ENCODE data around the gene CREBL2. TPM values are rescaled to one million over a fixed set of nuclear protein-coding genes. Genes with fewer than 3 reads are reported as not detected.
"Not testable (repeated sequence)": the region's sequence is repeated elsewhere in the genome, so short reads cannot be mapped to it uniquely, and the experiment has no call there.

The CREBL2 gene
- total RNA-seq, 1 donor from 2014 or later = 19.4 TPM

GRCh38 chr12:12614342-12614741, 2.7 kb downstream of the CREBL2 start:
- peaks cover 3 to 16% of the 10 kb centered on the region in 2 donors for H3K4me1 ChIP-seq
- no peaks in the 10 kb centered on the region for H3K9me3 ChIP-seq
- no peaks in the 10 kb centered on the region for H3K27me3 ChIP-seq
- no peaks in the 10 kb centered on the region for H3K36me3 ChIP-seq
- no peak for DNase-seq (ENCODE audit: low spot score in 2 of 2)
- no peak overlapping the region for H3K4me3 ChIP-seq
- intact Hi-C loops (cut with DNase I) = loop anchor here (5.0 kb wide), 2 partner anchors 237 to 347 kb away; partner anchors contain the start of gene LRP6
- no peak overlapping the region for H3K27ac ChIP-seq
- TF ChIP-seq CTCF (IDR thresholded peaks at IDR 0.05) = no peak

GRCh38 chr12:12616512-12617310, 5.0 kb downstream of the CREBL2 start:
- peaks cover 0 to 4% of the 10 kb centered on the region in 2 donors for H3K36me3 ChIP-seq
- H3K9me3 ChIP-seq = no peaks in the 10 kb centered on the region
- peaks cover 3 to 11% of the 10 kb centered on the region in 2 donors for H3K4me1 ChIP-seq
- no peak overlapping the region for H3K4me3 ChIP-seq
- TF ChIP-seq CTCF (IDR thresholded peaks at IDR 0.05) = no peak
- intact Hi-C loops (cut with DNase I) = no loop called here
- DNase-seq (ENCODE audit: low spot score in 2 of 2) = no peak
- no peaks in the 10 kb centered on the region for H3K27me3 ChIP-seq
- H3K27ac ChIP-seq = no peak overlapping the region

- not testable (repeated sequence) for H3K4me1 ChIP-seq; DNase-seq (ENCODE audit: low spot score in 2 of 2)
Observed at GRCh38 chr12:12618064-12618463, 6.4 kb downstream of the CREBL2 start.

GRCh38 chr12:12620730-12621315, 9.1 kb downstream of the CREBL2 start:
- Histone ChIP-seq H3K27ac (no peak overlapping the region), H3K4me1 (peaks cover 0 to 3% of the 10 kb centered on the region in 2 donors), H3K36me3 (peaks cover 0 to 10% of the 10 kb centered on the region in 2 donors), H3K27me3 (no peaks in the 10 kb centered on the region), H3K9me3 (no peaks in the 10 kb centered on the region), H3K4me3 (no peak overlapping the region)
- no peak for DNase-seq (ENCODE audit: low spot score in 2 of 2)
- intact Hi-C loops (cut with DNase I) = no loop called here
- TF ChIP-seq CTCF (IDR thresholded peaks at IDR 0.05) = no peak

More at GRCh38 chr12:12618064-12618463, 6.4 kb downstream of the CREBL2 start:
- H3K4me3 ChIP-seq; intact Hi-C loops (cut with DNase I); H3K9me3 ChIP-seq; H3K27ac ChIP-seq; H3K27me3 ChIP-seq; H3K36me3 ChIP-seq: not testable (repeated sequence)

GRCh38 chr12:12622418-12622817, 10.7 kb downstream of the CREBL2 start:
- intact Hi-C loops (cut with DNase I) = no loop called here
- Histone ChIP-seq H3K27ac (no peak overlapping the region), H3K36me3 (peaks cover 0 to 10% of the 10 kb centered on the region in 2 donors), H3K4me1 (peaks cover 0 to 3% of the 10 kb centered on the region in 2 donors), H3K4me3 (no peak overlapping the region), H3K27me3 (no peaks in the 10 kb centered on the region), H3K9me3 (no peaks in the 10 kb centered on the region)
- no peak for DNase-seq (ENCODE audit: low spot score in 2 of 2)
- no peak for TF ChIP-seq CTCF (IDR thresholded peaks at IDR 0.05)

GRCh38 chr12:12624498-12624992, 12.9 kb downstream of the CREBL2 start:
- H3K27me3 ChIP-seq = no peaks in the 10 kb centered on the region
- H3K9me3 ChIP-seq = no peaks in the 10 kb centered on the region
- intact Hi-C loops (cut with DNase I) = no loop called here
- TF ChIP-seq CTCF (IDR thresholded peaks at IDR 0.05) = no peak
- peaks cover 0 to 10% of the 10 kb centered on the region in 2 donors for H3K36me3 ChIP-seq
- H3K4me3 ChIP-seq = no peak overlapping the region
- peaks cover 0 to 3% of the 10 kb centered on the region in 2 donors for H3K4me1 ChIP-seq
- DNase-seq (ENCODE audit: low spot score in 2 of 2) = no peak
- no peak overlapping the region for H3K27ac ChIP-seq
